ENCODE measurements around the gene CELF2.

- TF ChIP-seq CTCF (IDR thresholded peaks at IDR 0.05) (no peak), EP300 (IDR thresholded peaks at IDR 0.05; ENCODE audit: low read depth) (no peak), POLR2A (IDR thresholded peaks at IDR 0.05) (no peak), POLR2AphosphoS5 (IDR thresholded peaks at IDR 0.05) (no peak)
These were observed 47.2 kb downstream of the CELF2 start for GRCh38 chr10:11064832-11065231.
